HepG2 (cell line): ENCODE data around the gene TTLL6. TPM values are rescaled to one million over a fixed set of nuclear protein-coding genes. Genes with fewer than 3 reads are reported as not detected.

Experiments used
- ATAC-seq: fragments of 200-7000 bp; cut with Tn5 transposase; 3 replicates; pipeline ENCODE4 v1.9.1; 2020; ENCODE audit warnings: mild to moderate bottlenecking, moderate library complexity
- BruUV-seq: library from RNA; stranded (reverse); fragments of 400-500 nt; replicated peaks from 2 replicates; lab custom pipeline; 2021; lab: Mats Ljungman, UMichigan
- CTCF ChIA-PET: fragments of 300-600 bp; formaldehyde crosslinking; extraction: SDS; loops from one replicate; lab custom pipeline; 2021; ENCODE audit warnings: low total read pairs, inconsistent platforms, low intra/inter-chr PET ratio; lab: Yijun Ruan, JAX
- POLR2A ChIA-PET: fragments of 350-600 bp; sonication (Branson Sonifier 250); formaldehyde crosslinking; loops from one replicate; lab custom pipeline; 2020; ENCODE audit warnings: antibody characterized with exemption, inconsistent platforms; lab: Yijun Ruan, JAX
- DNase-seq: peaks from one replicate; pipeline ENCODE4 v3.0.0-alpha.2; 2015; ENCODE audit warnings: low spot score
- FAIRE-seq: peaks from 3 replicates; lab custom pipeline; 2011; peaks lifted over from hg19 to GRCh38; lab: Jason Lieb, UNC
- H2AFZ ChIP-seq: one replicate; pipeline ENCODE4 v1.6.1; 2011; ENCODE audit warnings: low read length, inconsistent platforms
- H3K27ac ChIP-seq: fragments of 300-600 bp; 3 replicates; pipeline ENCODE4 v1.8.0; 2011; ENCODE audit warnings: mixed run types, mild to moderate bottlenecking, mixed read lengths, low read length, inconsistent platforms; ENCODE audit not compliant: insufficient read depth; ENCODE audit errors: extremely low read length
- H3K27me3 ChIP-seq, 2 experiments: fragments of 200-600 bp in 1 of 2; 2 replicates in 1 of 2; 3 replicates in 1 of 2; pipeline versions ENCODE4 v1.6.0 to v1.8.0; 2011; ENCODE audit warnings: low read length in 2 of 2, mild to moderate bottlenecking in 2 of 2, moderate library complexity in 2 of 2, inconsistent platforms in 1 of 2; ENCODE audit not compliant: insufficient read depth in 2 of 2, control insufficient read depth in 1 of 2
- H3K36me3 ChIP-seq, 2 experiments: fragments of 200-600 bp in 1 of 2; replicated peaks in 1 of 2; 2 replicates in 1 of 2; 3 replicates in 1 of 2; pipeline versions ENCODE4 v1.5.1 to v1.8.0; 2011; ENCODE audit warnings: low read length in 2 of 2, inconsistent platforms in 1 of 2; ENCODE audit not compliant: insufficient read depth in 2 of 2, control insufficient read depth in 1 of 2
- H3K4me1 ChIP-seq: 2 replicates; pipeline ENCODE4 v1.5.1; 2012; ENCODE audit warnings: low read length, inconsistent platforms; ENCODE audit not compliant: insufficient read depth
- H3K4me2 ChIP-seq: 2 replicates; pipeline ENCODE4 v1.6.0; 2011; ENCODE audit warnings: low read depth, low read length, inconsistent platforms
- H3K4me3 ChIP-seq, 3 experiments: fragments of 200-600 bp in 1 of 3; sonication (generic), shearing (Covaris generic) in 1 of 3; replicated peaks in 1 of 3; 2 replicates each; pipeline ENCODE4 v1.5.1; 2011 to 2016; ENCODE audit warnings: low read length in 3 of 3, inconsistent platforms in 2 of 3, low read depth in 2 of 3, mild to moderate bottlenecking in 2 of 3, control low read depth in 1 of 3, mixed read lengths in 1 of 3; ENCODE audit not compliant: insufficient read depth in 1 of 3
- H3K79me2 ChIP-seq: one replicate; pipeline ENCODE4 v1.6.1; 2011; ENCODE audit warnings: low read length, inconsistent platforms; ENCODE audit not compliant: insufficient read depth
- H3K9ac ChIP-seq: 2 replicates; pipeline ENCODE4 v1.6.0; 2011; ENCODE audit warnings: mild to moderate bottlenecking, low read depth, low read length, inconsistent platforms; ENCODE audit not compliant: insufficient read depth
- H3K9me3 ChIP-seq: 2 replicates; pipeline ENCODE4 v1.5.1; 2012; ENCODE audit warnings: mild to moderate bottlenecking, low read length
- H4K20me1 ChIP-seq: 2 replicates; pipeline ENCODE4 v1.6.0; 2011; ENCODE audit warnings: inconsistent platforms, mild to moderate bottlenecking, low read length, moderate library complexity; ENCODE audit not compliant: insufficient read depth
- CENPBD1 ChIP-seq: sonication (generic); formaldehyde crosslinking; IDR thresholded peaks from 2 replicates; pipeline ENCODE4 v1.8.0; 2022; ENCODE audit warnings: missing genetic modification reagents, low read depth, mild to moderate bottlenecking, borderline replicate concordance
- E2F2 ChIP-seq: sonication (generic); formaldehyde crosslinking; IDR thresholded peaks from 2 replicates; pipeline ENCODE4 v1.4.0; 2020; ENCODE audit warnings: missing genetic modification reagents, borderline replicate concordance
- GATAD2A ChIP-seq: IDR thresholded peaks from 2 replicates; pipeline ENCODE4 v1.6.1; 2016
- HHEX ChIP-seq: IDR thresholded peaks from 2 replicates; pipeline ENCODE4 v1.6.1; 2016; ENCODE audit warnings: control low read depth
- KDM3A ChIP-seq: IDR thresholded peaks from 2 replicates; pipeline ENCODE4 v1.6.1; 2018; ENCODE audit warnings: low read depth, missing compliant biosample characterization
- NFIB ChIP-seq: sonication (generic); formaldehyde crosslinking; IDR thresholded peaks from 2 replicates; pipeline ENCODE4 v1.9.0; 2021; ENCODE audit warnings: missing genetic modification reagents, mild to moderate bottlenecking, borderline replicate concordance
- RBFOX2 ChIP-seq: fragments of 200-400 bp; formaldehyde crosslinking; IDR thresholded peaks from 2 replicates; pipeline ENCODE4 v1.6.1; 2017; ENCODE audit warnings: low read depth, mild to moderate bottlenecking, low read length
- RELA ChIP-seq: sonication (generic); formaldehyde crosslinking; IDR thresholded peaks from 2 replicates; pipeline ENCODE4 v1.4.0; 2020; ENCODE audit warnings: missing genetic modification reagents
- RFXANK ChIP-seq: IDR thresholded peaks from 2 replicates; pipeline ENCODE4 v1.6.1; 2016
- RXRA ChIP-seq: sonication (generic); formaldehyde crosslinking; IDR thresholded peaks from 2 replicates; pipeline ENCODE4 v1.5.1; 2020; ENCODE audit warnings: missing genetic modification reagents
- THRA ChIP-seq: sonication (generic); formaldehyde crosslinking; IDR thresholded peaks from 2 replicates; pipeline ENCODE4 v1.4.0; 2020; ENCODE audit warnings: missing genetic modification reagents, borderline replicate concordance
- ZBTB14 ChIP-seq: sonication (generic); formaldehyde crosslinking; IDR thresholded peaks from 2 replicates; pipeline ENCODE4 v1.4.0; 2020; ENCODE audit warnings: missing genetic modification reagents
- ZNF264 ChIP-seq: sonication (generic); formaldehyde crosslinking; IDR thresholded peaks from 2 replicates; pipeline ENCODE4 v1.4.0; 2020; ENCODE audit warnings: missing genetic modification reagents
- ZNF317 ChIP-seq: sonication (generic); formaldehyde crosslinking; IDR thresholded peaks from 2 replicates; pipeline ENCODE4 v1.5.0; 2020; ENCODE audit warnings: mild to moderate bottlenecking, missing genetic modification reagents
- ZNF350 ChIP-seq: sonication (generic); formaldehyde crosslinking; IDR thresholded peaks from 2 replicates; pipeline ENCODE4 v1.4.0; 2020; ENCODE audit warnings: mild to moderate bottlenecking, low read depth, missing genetic modification reagents, borderline replicate concordance
- ZNF567 ChIP-seq: sonication (generic); formaldehyde crosslinking; IDR thresholded peaks from 2 replicates; pipeline ENCODE4 v1.8.1; 2023; ENCODE audit warnings: mild to moderate bottlenecking, missing genetic modification reagents, borderline replicate concordance
- ZNF572 ChIP-seq: sonication (generic); formaldehyde crosslinking; IDR thresholded peaks from 2 replicates; pipeline ENCODE4 v1.5.1; 2020; ENCODE audit warnings: mild to moderate bottlenecking, missing genetic modification reagents
- ZNF598 ChIP-seq: sonication (generic); formaldehyde crosslinking; IDR thresholded peaks from 2 replicates; pipeline ENCODE4 v1.5.1; 2020; ENCODE audit warnings: mild to moderate bottlenecking, missing genetic modification reagents, borderline replicate concordance
- ZSCAN25 ChIP-seq: sonication (generic); formaldehyde crosslinking; IDR thresholded peaks from 2 replicates; pipeline ENCODE4 v1.8.0; 2022; ENCODE audit warnings: mild to moderate bottlenecking, missing genetic modification reagents
- WGBS: methylation state at CpG from one replicate; pipeline ENCODE4 v1.1.6; 2017; ENCODE audit warnings: low lambda C conversion rate; 5-methylcytosine and 5-hydroxymethylcytosine counted together
- in situ Hi-C: cut with HindIII; loops from 2 replicates; pipeline ENCODE4 v1.10.0; 2017; ENCODE audit warnings: low pct_unique_long_range_greater_than_20kb; ENCODE audit not compliant: extremely low pct_ligation_motif_present
- intact Hi-C: fragments of 100-400 bp; cut with micrococcal nuclease; formaldehyde crosslinking; loops from one replicate; pipeline ENCODE4 v1.10.0; 2022; ENCODE audit not compliant: unreplicated experiment
- polyA plus RNA-seq, 8 experiments: library from polyadenylated mRNA; depleted of rRNA in 3 of 8; stranded (reverse) in 7 of 8; unstranded in 1 of 8; fragments of >200 nt; fragmentation: Illumina TruSeq in 4 of 8; extraction: Trizol in 4 of 8; gene quantifications; 2 replicates each; pipeline versions ENCODE4 v1.2.1 to v1.2.3, GENCODE V29; 2011 to 2016; ENCODE audit warnings: low read depth in 4 of 8, missing spikeins in 1 of 8, mixed read lengths in 1 of 8; ENCODE audit not compliant: insufficient read depth in 1 of 8
- total RNA-seq, 5 experiments: library from RNA; depleted of rRNA; stranded (reverse); fragments of >200 nt; fragmentation: Illumina TruSeq; extraction: Trizol; gene quantifications; 2 replicates each; pipeline ENCODE4 v1.2.3, GENCODE V29; 2016; ENCODE audit warnings: low read depth in 1 of 5

The TTLL6 gene
- total and polyA plus RNA-seq, 2 of the 13 experiments (the other 11 are each of a cell fraction or from before 2014, with no cell fraction given), result 0.04 to 0.08 TPM

GRCh38 chr17:48804936-48805411 is 12.1 kb downstream of the TTLL6 start (continued):
- TF ChIP-seq KDM3A, result 0 out of 2 replicates have a peak, but pooled peaks have one; percentile 30
- TF ChIP-seq RBFOX2, result no peak
- peak; percentile 83; the same call in 1 of the 2 replicates for TF ChIP-seq ZNF598
- peak; percentile 69; the same call in 1 of the 2 replicates for TF ChIP-seq ZNF567 (CRISPR knock-in tag)
- TF ChIP-seq ZSCAN25, result peak; percentile 26; the same call in 1 of the 2 replicates
- TF ChIP-seq RXRA, result no peak
- TF ChIP-seq RFXANK (CRISPR knock-in tag), result no peak
- 0 out of 2 replicates have a peak, but pooled peaks have one; percentile 41 for TF ChIP-seq ZNF350
- peak; percentile 61; the same call in 1 of the 2 replicates for TF ChIP-seq RELA
- TF ChIP-seq ZNF317 (CRISPR knock-in tag), result no peak

- Histone ChIP-seq H3K4me2 (peak overlapping the region; percentile 19; the same call in 1 of the 2 replicates), H2AFZ (peak overlapping the region; percentile 18), H4K20me1 (no peaks in the 10 kb centered on the region), H3K36me3 (no peaks in the 10 kb centered on the region), H3K27me3 (peaks cover 1 to 3% of the 10 kb centered on the region in 2 experiments; a peak in 3 of 5 replicates), H3K9me3 (no peaks in the 10 kb centered on the region), H3K4me1 (peaks cover 75% of the 10 kb centered on the region), H3K79me2 (no peaks in the 10 kb centered on the region), H3K9ac (no peak overlapping the region), H3K27ac (no peak overlapping the region), H3K4me3 (no peak overlapping the region)
- FAIRE-seq (no peak), DNase-seq (no peak), ATAC-seq (no peak)
- ChIA-PET POLR2A (interaction anchor here (2.9 kb wide), 1 partner anchor 71 kb away, joined by 9 read pairs; no protein-coding TSS in a partner anchor), CTCF (no interaction called here)
- in situ Hi-C loops, result no loop called here
- no TSS peak for BruUV-seq
- WGBS, result 8% methylated on average over 4 of the region's 5 CpGs
- intact Hi-C loops, result loop anchor here (10.0 kb wide), 1 partner anchor 234 kb away; no protein-coding TSS in a partner anchor
- TF ChIP-seq ZNF264 (CRISPR knock-in tag) (no peak), CENPBD1 (CRISPR knock-in tag) (no peak), THRA (CRISPR knock-in tag) (no peak), GATAD2A (CRISPR knock-in tag) (no peak), ZBTB14 (CRISPR knock-in tag) (no peak), HHEX (CRISPR knock-in tag) (no peak), E2F2 (CRISPR knock-in tag) (no peak), NFIB (no peak), ZNF572 (CRISPR knock-in tag) (no peak)
These were observed 16.3 kb downstream of the TTLL6 start for GRCh38 chr17:48800626-48801217.
